A549 treated with AZD2906 at 1 μM for 4 hours (cell line): ENCODE measurements around the gene BARX1. TPM values are rescaled to one million over a fixed set of nuclear protein-coding genes. Genes with fewer than 3 reads are reported as not detected.

Source experiments
- total RNA-seq: library from RNA; stranded (reverse); fragments of 200-300 nt; extraction: Qiagen RNA extraction; gene quantifications from 5 replicates; pipeline ENCODE4 v1.2.3, GENCODE V29; 2022

Gene BARX1
- 7.3 to 12.4 TPM (median 11.5 TPM) in 5 replicates for total RNA-seq

GRCh38 chr9:93955111-93955980, at the start of gene BARX1:
BARX1 (minus strand) TSS chr9:93955355; CDS start chr9:93955146, 209 bp downstream.

Other genes with a start within 250 kb of the BARX1 start
- gene PTPDC1, start 129.1 kb upstream of the BARX1 start, total RNA-seq, result 3.4 to 4.5 TPM (median 4.1 TPM) in 5 replicates